Karpas-422 (cell line): ENCODE data around the gene KRTAP1-3. TPM values are rescaled to one million over a fixed set of nuclear protein-coding genes. Genes with fewer than 3 reads are reported as not detected.

Experiments used
- DNase-seq: peaks from one replicate; pipeline ENCODE4 v3.0.0-alpha.2; 2015
- H2AFZ ChIP-seq: fragments of 200-600 bp; sonication (generic); 2 replicates; pipeline ENCODE4 v1.6.1; 2014; ENCODE audit warnings: antibody characterized with exemption, low read length, mixed read lengths
- H3K27ac ChIP-seq: fragments of 200-600 bp; sonication (generic); 2 replicates; pipeline ENCODE4 v1.5.1; 2014; ENCODE audit warnings: mild to moderate bottlenecking, low read length, moderate library complexity
- H3K27me3 ChIP-seq: fragments of 200-600 bp; sonication (generic); 2 replicates; pipeline ENCODE4 v1.6.1; 2014; ENCODE audit warnings: low read length, mixed read lengths
- H3K36me3 ChIP-seq: fragments of 200-600 bp; sonication (generic); 2 replicates; pipeline ENCODE4 v1.6.1; 2014; ENCODE audit warnings: low read length, mixed read lengths; ENCODE audit not compliant: insufficient read depth
- H3K4me1 ChIP-seq: fragments of 200-600 bp; sonication (generic); 2 replicates; pipeline ENCODE4 v1.6.1; 2014; ENCODE audit warnings: mild to moderate bottlenecking, low read length, mixed read lengths
- H3K4me2 ChIP-seq: fragments of 200-600 bp; sonication (generic); 2 replicates; pipeline ENCODE4 v1.6.1; 2014; ENCODE audit warnings: low read length, low read depth, mild to moderate bottlenecking; ENCODE audit not compliant: poor library complexity, severe bottlenecking
- H3K4me3 ChIP-seq: fragments of 200-600 bp; sonication (generic); 2 replicates; pipeline ENCODE4 v1.5.1; 2014; ENCODE audit warnings: mild to moderate bottlenecking, antibody characterized with exemption, low read length, mixed read lengths
- H3K79me2 ChIP-seq: fragments of 200-600 bp; sonication (generic); 2 replicates; pipeline ENCODE4 v1.6.1; 2014; ENCODE audit warnings: mild to moderate bottlenecking, low read length, mixed read lengths
- H3K9ac ChIP-seq: fragments of 200-600 bp; sonication (generic); 2 replicates; pipeline ENCODE4 v1.6.0; 2014; ENCODE audit warnings: low read length
- H3K9me2 ChIP-seq: fragments of 200-600 bp; sonication (generic), shearing (Covaris generic); replicated peaks from 2 replicates; pipeline ENCODE4 v1.6.0; 2014; ENCODE audit warnings: mild to moderate bottlenecking, low read length, moderate library complexity; ENCODE audit not compliant: insufficient read depth
- H3K9me3 ChIP-seq: fragments of 300-700, 200-600 bp; sonication (generic); 2 replicates; pipeline ENCODE4 v1.6.1; 2014; ENCODE audit warnings: low read length, mixed read lengths
- H4K20me1 ChIP-seq: fragments of 200-600 bp; sonication (generic); 2 replicates; pipeline ENCODE4 v1.6.1; 2014; ENCODE audit warnings: mild to moderate bottlenecking, antibody characterized with exemption, low read length, low read depth; ENCODE audit not compliant: insufficient read depth
- total RNA-seq: library from RNA; depleted of rRNA; stranded (reverse); fragments of >200 nt; shearing (Covaris generic); gene quantifications from 2 replicates; pipeline ENCODE4 v1.2.3, GENCODE V29; 2014; ENCODE audit warnings: low replicate concordance

KRTAP1-3 gene
- total RNA-seq, 1 experiment from 2014 or later: not detected

DNA sequence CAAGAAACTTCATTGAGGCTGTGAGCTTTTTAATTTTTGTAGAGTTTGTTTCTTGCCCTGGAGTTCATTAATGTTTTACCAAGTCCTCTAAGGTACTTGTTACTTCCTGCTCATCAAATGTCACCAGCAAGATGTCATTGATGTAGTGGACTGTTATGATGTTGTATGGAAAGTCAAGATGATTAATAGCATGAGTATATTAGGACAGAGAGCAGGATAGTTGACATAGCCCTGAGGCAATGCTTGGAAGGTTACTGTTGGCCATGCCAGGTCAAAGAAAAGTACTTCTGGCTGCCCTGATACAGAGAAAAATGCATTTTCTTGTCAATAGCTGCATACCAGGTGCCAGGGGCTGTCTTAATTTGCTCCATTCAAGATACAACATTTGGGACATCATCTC, 14.3 kb downstream of the KRTAP1-3 start:
- Histone ChIP-seq H3K9me2 (no peaks in the 10 kb centered on the region), H4K20me1 (no peaks in the 10 kb centered on the region), H2AFZ (no peak overlapping the region), H3K4me3 (no peak overlapping the region), H3K4me2 (no peak overlapping the region), H3K27me3 (no peaks in the 10 kb centered on the region), H3K79me2 (no peaks in the 10 kb centered on the region), H3K9ac (no peak overlapping the region), H3K27ac (no peak overlapping the region), H3K4me1 (no peaks in the 10 kb centered on the region), H3K9me3 (no peaks in the 10 kb centered on the region), H3K36me3 (no peaks in the 10 kb centered on the region)
- DNase-seq: no peak

DNA sequence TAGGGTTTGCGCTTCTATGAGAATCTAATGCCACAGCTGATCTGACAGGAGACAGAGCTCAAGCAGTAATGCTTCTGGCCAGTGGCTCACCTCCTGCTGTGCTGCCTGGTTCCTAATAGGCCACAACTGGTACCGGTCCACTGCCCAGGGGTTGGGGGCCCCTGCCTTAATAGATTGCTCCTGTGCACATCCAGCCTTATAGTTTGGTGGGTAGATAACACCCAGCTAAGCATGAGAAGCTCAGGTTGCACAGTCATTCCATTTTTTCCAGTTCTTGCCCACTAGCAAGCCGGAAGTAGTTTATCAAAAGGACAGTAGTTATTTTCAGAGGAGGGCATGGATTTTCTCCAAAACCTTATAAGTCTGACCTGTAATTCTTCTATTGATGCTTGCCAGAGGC, 15.3 kb downstream of the KRTAP1-3 start:
- Histone ChIP-seq H3K27me3 (no peaks in the 10 kb centered on the region), H3K4me2 (no peak overlapping the region), H3K27ac (no peak overlapping the region), H3K9me2 (no peaks in the 10 kb centered on the region), H3K9ac (no peak overlapping the region), H3K9me3 (no peaks in the 10 kb centered on the region), H3K4me1 (no peaks in the 10 kb centered on the region), H2AFZ (no peak overlapping the region), H3K4me3 (no peak overlapping the region), H3K36me3 (no peaks in the 10 kb centered on the region), H3K79me2 (no peaks in the 10 kb centered on the region), H4K20me1 (no peaks in the 10 kb centered on the region)
- peak; percentile 11 for DNase-seq

DNA sequence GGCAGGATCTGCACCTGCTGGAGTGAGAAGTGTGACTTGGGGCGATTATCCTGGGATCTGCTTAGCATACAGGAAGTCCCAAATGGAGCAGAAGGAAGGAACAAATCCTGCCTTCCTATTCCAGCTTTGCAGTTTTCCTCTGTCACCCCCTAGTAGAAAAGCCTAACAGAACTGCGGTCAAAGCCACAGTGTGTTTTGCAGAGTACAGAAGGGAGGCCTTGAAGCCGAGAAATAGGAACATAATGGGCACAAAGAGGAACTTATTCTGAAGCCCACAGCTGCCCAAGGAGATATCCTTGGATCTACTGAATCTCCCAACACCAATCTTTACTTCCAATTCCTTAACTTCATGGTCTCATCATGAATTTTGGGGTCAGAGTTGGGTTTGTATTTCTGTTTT, 16.1 kb downstream of the KRTAP1-3 start:
- no peaks in the 10 kb centered on the region for H3K27me3 ChIP-seq
- no peaks in the 10 kb centered on the region for H3K36me3 ChIP-seq
- no peak overlapping the region for H3K9ac ChIP-seq
- no peaks in the 10 kb centered on the region for H3K79me2 ChIP-seq
- no peaks in the 10 kb centered on the region for H3K4me1 ChIP-seq
- H3K9me3 ChIP-seq: no peaks in the 10 kb centered on the region
- no peak overlapping the region for H3K4me2 ChIP-seq
- no peak overlapping the region for H3K27ac ChIP-seq
- no peak overlapping the region for H3K4me3 ChIP-seq
- H2AFZ ChIP-seq: no peak overlapping the region
- H3K9me2 ChIP-seq: no peaks in the 10 kb centered on the region
- H4K20me1 ChIP-seq: no peaks in the 10 kb centered on the region
- DNase-seq: peak; percentile 37

DNA sequence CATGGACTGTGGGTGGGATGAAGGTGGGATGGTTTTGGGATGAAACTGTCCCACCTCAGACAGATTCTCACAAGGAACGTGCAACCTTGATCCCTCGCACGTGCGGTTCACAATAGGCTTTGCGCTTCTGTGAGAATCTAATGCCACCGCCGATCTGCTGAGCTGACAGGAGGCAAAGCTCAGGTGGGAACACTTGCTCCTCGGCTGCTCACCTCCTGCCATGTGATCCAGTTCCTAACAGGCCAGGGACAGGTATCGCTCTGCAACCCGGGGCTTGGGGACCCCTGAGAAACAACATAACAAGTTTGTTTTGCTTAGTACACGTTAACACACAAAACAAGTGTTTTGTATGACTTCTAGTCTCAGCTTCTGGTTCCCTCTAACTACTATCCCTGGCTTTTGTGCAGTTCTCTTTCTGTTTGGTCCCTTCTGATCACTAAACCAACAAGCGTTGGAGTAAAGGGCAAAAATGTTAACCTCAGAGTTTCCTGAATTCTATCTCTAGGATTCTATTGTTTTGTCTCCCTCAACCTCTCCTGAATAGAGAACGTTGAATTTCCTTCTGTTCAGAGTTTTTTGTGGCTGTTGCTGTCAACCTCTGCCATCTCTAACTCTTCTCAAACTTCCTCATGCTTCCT, 18.0 kb downstream of the KRTAP1-3 start:
- no peaks in the 10 kb centered on the region for H4K20me1 ChIP-seq
- no peak overlapping the region for H3K4me3 ChIP-seq
- no peaks in the 10 kb centered on the region for H3K4me1 ChIP-seq
- H3K9me3 ChIP-seq: no peaks in the 10 kb centered on the region
- no peak for DNase-seq
- no peak overlapping the region for H3K27ac ChIP-seq
- H3K27me3 ChIP-seq: no peaks in the 10 kb centered on the region
- H2AFZ ChIP-seq: no peak overlapping the region
- no peaks in the 10 kb centered on the region for H3K79me2 ChIP-seq
- H3K9me2 ChIP-seq: no peaks in the 10 kb centered on the region
- no peak overlapping the region for H3K4me2 ChIP-seq
- H3K36me3 ChIP-seq: no peaks in the 10 kb centered on the region
- H3K9ac ChIP-seq: no peak overlapping the region

DNA sequence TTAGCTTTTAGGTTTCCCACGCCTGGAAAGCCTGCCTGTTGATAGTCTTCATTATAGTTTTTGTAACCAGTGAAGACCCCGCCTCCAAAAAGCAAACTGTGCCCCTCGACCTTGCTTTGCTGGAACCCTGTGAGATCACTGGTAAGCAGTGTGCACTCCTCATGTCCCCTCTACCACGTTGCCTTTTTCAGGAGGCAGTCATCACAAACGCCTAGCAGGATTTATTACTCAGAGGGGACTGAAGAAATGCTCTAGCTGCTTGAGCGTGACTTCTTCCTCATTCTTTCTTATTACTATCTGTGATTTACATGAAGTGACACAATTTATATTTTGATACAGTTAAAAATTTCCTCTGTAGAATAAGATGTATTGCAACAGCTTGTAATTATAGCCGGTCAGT, 19.2 kb downstream of the KRTAP1-3 start:
- Histone ChIP-seq H3K27ac (no peak overlapping the region), H4K20me1 (no peaks in the 10 kb centered on the region), H3K27me3 (no peaks in the 10 kb centered on the region), H3K4me1 (no peaks in the 10 kb centered on the region), H2AFZ (no peak overlapping the region), H3K9me2 (no peaks in the 10 kb centered on the region), H3K79me2 (no peaks in the 10 kb centered on the region), H3K9ac (no peak overlapping the region), H3K4me2 (no peak overlapping the region), H3K4me3 (no peak overlapping the region), H3K9me3 (no peaks in the 10 kb centered on the region), H3K36me3 (no peaks in the 10 kb centered on the region)
- DNase-seq: peak; percentile 41

DNA sequence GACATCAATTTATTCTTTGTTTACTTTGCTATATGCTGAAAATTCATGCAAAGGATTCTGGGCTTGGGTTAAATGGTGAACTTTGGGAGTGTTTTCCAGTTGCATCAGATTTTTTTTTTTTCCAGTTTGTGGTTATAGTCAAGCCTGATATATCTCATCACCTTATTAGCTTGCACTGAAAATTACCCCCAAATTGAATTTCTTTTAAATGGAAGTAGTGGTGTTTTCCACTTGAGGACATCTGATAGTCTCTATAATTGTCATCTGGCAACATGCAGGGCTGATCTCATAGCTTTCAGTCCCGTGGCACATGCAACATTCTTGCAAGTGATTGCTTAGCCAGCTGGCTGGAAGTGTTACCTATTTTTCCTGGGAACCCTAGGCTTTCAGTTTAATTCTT, 21.1 kb downstream of the KRTAP1-3 start:
- Histone ChIP-seq H3K4me2 (no peak overlapping the region), H3K27ac (no peak overlapping the region), H3K27me3 (no peaks in the 10 kb centered on the region), H3K9ac (no peak overlapping the region), H3K9me2 (no peaks in the 10 kb centered on the region), H3K79me2 (no peaks in the 10 kb centered on the region), H2AFZ (no peak overlapping the region), H4K20me1 (no peaks in the 10 kb centered on the region), H3K9me3 (no peaks in the 10 kb centered on the region), H3K36me3 (no peaks in the 10 kb centered on the region), H3K4me1 (no peaks in the 10 kb centered on the region), H3K4me3 (no peak overlapping the region)
- DNase-seq: no peak

DNA sequence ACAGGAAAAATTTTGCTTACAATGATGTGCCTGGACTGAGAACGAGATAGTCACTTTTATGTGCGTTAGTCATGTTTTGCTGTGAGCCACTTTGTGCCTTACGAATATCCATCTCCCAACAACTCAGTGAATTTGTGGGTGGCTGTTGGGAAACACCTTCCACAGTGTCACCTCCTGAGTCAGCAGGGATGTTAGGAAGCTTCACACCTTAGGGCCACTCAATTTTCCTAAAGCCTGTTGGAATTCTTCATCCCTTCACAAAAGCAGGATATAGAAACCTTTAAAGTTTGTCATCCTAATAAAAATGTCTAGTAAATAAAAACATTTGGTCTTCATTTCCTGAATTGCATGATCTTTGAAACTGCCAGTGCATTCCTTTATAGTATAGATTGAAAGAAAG, 21.5 kb downstream of the KRTAP1-3 start:
- no peak for DNase-seq
- H2AFZ ChIP-seq: no peak overlapping the region
- H3K27me3 ChIP-seq: no peaks in the 10 kb centered on the region
- no peaks in the 10 kb centered on the region for H3K4me1 ChIP-seq
- H3K4me3 ChIP-seq: no peak overlapping the region
- no peak overlapping the region for H3K9ac ChIP-seq
- H3K27ac ChIP-seq: no peak overlapping the region
- no peak overlapping the region for H3K4me2 ChIP-seq
- H4K20me1 ChIP-seq: no peaks in the 10 kb centered on the region
- no peaks in the 10 kb centered on the region for H3K36me3 ChIP-seq
- H3K9me2 ChIP-seq: no peaks in the 10 kb centered on the region
- H3K79me2 ChIP-seq: no peaks in the 10 kb centered on the region
- H3K9me3 ChIP-seq: no peaks in the 10 kb centered on the region

DNA sequence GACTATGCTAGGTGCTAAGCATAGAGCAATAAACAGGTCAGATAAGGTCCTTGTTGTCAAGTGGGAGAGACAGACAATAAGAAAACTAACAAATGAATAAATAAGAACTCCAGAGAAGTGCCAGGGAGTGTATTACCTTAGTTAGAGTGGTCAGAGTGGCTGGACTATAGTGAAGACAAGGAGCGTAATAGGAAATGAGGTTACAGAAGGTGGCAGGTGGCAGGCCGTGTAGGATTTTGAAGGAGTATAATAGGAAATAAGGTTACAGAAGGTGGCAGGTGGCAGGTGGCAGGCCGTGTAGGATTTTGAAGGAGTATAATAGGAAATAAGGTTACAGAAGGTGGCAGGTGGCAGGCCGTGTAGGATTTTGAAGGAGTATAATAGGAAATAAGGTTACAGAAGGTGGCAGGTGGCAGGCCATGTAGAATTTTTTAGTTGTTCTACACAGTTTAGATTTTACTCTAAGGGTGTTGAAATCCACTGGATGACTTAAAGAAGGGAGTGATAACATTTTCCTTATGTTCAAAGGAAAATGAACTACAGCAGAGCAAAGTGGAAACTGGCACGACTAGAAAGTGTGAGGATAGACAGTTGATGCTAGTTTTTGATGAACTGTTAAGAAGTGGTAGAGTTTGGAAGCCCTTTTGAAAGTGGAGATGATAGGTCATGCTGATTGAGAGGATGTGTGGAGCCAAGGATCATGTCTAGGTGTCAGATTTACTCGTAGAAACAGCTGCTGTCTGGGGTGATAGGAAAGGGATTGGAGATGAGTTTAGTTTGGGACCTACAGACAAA, 22.2 kb downstream of the KRTAP1-3 start:
- no peak overlapping the region for H2AFZ ChIP-seq
- H3K4me1 ChIP-seq: no peaks in the 10 kb centered on the region
- no peaks in the 10 kb centered on the region for H3K9me3 ChIP-seq
- no peaks in the 10 kb centered on the region for H3K27me3 ChIP-seq
- H3K9me2 ChIP-seq: no peaks in the 10 kb centered on the region
- no peak overlapping the region for H3K4me3 ChIP-seq
- no peaks in the 10 kb centered on the region for H3K36me3 ChIP-seq
- no peak overlapping the region for H3K9ac ChIP-seq
- H3K79me2 ChIP-seq: no peaks in the 10 kb centered on the region
- no peak for DNase-seq
- H3K27ac ChIP-seq: no peak overlapping the region
- no peak overlapping the region for H3K4me2 ChIP-seq
- H4K20me1 ChIP-seq: no peaks in the 10 kb centered on the region
